ENCODE data around the gene UCN. TPM values are rescaled to one million over a fixed set of nuclear protein-coding genes. Genes with fewer than 3 reads are reported as not detected.

UCN gene
- total and polyA plus RNA-seq, 4 donors = 0.25 to 0.83 (median 0.42) TPM; not detected in 1

DNA sequence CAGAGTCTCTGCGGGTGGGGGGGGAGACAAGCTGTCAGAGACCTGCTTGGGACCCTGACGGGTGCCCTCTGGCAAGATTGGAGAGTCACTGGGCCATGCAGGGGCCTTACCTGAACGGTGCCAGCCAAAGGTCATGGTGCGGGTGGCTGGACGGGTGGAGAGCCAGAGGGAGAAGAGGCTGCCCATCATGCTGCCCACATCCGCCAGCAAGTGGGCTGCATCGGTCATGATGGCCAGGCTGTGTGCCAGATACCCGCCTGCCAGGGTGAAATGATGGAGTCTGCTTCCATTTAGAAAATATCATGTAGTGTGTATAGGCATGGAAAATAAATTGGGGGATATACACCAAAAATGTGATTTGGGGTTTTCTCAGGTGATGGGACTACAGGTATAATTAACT, 50.2 kb downstream of the UCN start:
- H3K9ac ChIP-seq (ENCODE audit: low read depth in 1 of 2, low read length in 2 of 2) = no peak overlapping the region
- no peaks in the 10 kb centered on the region for H3K9me3 ChIP-seq (ENCODE audit: control insufficient read depth in 4 of 4, low read length in 3 of 4)
- no peak overlapping the region for H3K4me3 ChIP-seq (ENCODE audit: low read depth in 1 of 3, low read length in 3 of 3)
- peaks cover 0 to 24% (median 0%) of the 10 kb centered on the region in 4 donors for H3K27me3 ChIP-seq (ENCODE audit: control insufficient read depth in 4 of 4, insufficient read depth in 4 of 4, low read length in 3 of 4)
- no peak overlapping the region for H3K27ac ChIP-seq (ENCODE audit: low read depth in 1 of 2, low read length in 2 of 2)
- no peak for DNase-seq (ENCODE audit: low spot score)
- peaks cover 0 to 14% (median 10%) of the 10 kb centered on the region in 4 donors for H3K4me1 ChIP-seq (ENCODE audit: control insufficient read depth in 4 of 4, insufficient read depth in 4 of 4, low read length in 3 of 4)
- 86% methylated on average over 8 of the region's 8 CpGs for WGBS
- no peaks in the 10 kb centered on the region for H3K36me3 ChIP-seq (ENCODE audit: control insufficient read depth in 4 of 4, insufficient read depth in 3 of 4, low read depth in 1 of 4, low read length in 3 of 4)
- TF ChIP-seq FOXA2 (IDR thresholded peaks at IDR 0.05) (no peak), HNF4A (conservative IDR thresholded peaks at IDR 0.05) (no peak), HNF4G (IDR thresholded peaks at IDR 0.05) (no peak), FOXA1 (IDR thresholded peaks at IDR 0.05) (no peak), NR2F2 (IDR thresholded peaks at IDR 0.05) (no peak), ZBTB33 (IDR thresholded peaks at IDR 0.05) (no peak), RAD21 (IDR thresholded peaks at IDR 0.05) (no peak), MAX (IDR thresholded peaks at IDR 0.05) (no peak), TAF1 (conservative IDR thresholded peaks at IDR 0.05) (no peak), GABPA (IDR thresholded peaks at IDR 0.05 in 1 of 2, conservative IDR thresholded peaks at IDR 0.05 in 1 of 2) (no peak), EGR1 (IDR thresholded peaks at IDR 0.05; ENCODE audit: low read depth in 2 of 2) (no peak), YY1 (IDR thresholded peaks at IDR 0.05) (no peak), RXRA (IDR thresholded peaks at IDR 0.05) (no peak), JUND (IDR thresholded peaks at IDR 0.05) (no peak), REST (IDR thresholded peaks at IDR 0.05) (no peak), SP1 (IDR thresholded peaks at IDR 0.05) (no peak)
- TF ChIP-seq, protein P1, sequence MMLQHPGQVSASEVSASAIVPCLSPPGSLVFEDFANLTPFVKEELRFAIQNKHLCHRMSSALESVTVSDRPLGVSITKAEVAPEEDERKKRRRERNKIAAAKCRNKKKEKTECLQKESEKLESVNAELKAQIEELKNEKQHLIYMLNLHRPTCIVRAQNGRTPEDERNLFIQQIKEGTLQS (IDR thresholded peaks at IDR 0.05) = no peak
- TF ChIP-seq, protein P2, sequence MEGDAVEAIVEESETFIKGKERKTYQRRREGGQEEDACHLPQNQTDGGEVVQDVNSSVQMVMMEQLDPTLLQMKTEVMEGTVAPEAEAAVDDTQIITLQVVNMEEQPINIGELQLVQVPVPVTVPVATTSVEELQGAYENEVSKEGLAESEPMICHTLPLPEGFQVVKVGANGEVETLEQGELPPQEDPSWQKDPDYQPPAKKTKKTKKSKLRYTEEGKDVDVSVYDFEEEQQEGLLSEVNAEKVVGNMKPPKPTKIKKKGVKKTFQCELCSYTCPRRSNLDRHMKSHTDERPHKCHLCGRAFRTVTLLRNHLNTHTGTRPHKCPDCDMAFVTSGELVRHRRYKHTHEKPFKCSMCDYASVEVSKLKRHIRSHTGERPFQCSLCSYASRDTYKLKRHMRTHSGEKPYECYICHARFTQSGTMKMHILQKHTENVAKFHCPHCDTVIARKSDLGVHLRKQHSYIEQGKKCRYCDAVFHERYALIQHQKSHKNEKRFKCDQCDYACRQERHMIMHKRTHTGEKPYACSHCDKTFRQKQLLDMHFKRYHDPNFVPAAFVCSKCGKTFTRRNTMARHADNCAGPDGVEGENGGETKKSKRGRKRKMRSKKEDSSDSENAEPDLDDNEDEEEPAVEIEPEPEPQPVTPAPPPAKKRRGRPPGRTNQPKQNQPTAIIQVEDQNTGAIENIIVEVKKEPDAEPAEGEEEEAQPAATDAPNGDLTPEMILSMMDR (IDR thresholded peaks at IDR 0.05; ENCODE audit: low read depth, low read length, missing input control) = no peak

Other genes starting within 250 kb of the UCN start
- 100 to 1,000 TPM in 1 of 2 donors, 10 to 100 TPM in 1; 94.8 to 186 TPM for gene OST4, start 236.8 kb downstream of the UCN start, total RNA-seq
- gene OST4, start 236.8 kb downstream of the UCN start, polyA plus RNA-seq = 100 to 1,000 TPM; 227 to 377 TPM
- gene EMILIN1, start 229.8 kb downstream of the UCN start, total RNA-seq = 10 to 100 TPM; 24.8 to 26.1 TPM
- 10 to 100 TPM in 1 of 2 donors, 1 to 10 TPM in 1; 3.4 to 23.1 TPM for gene EMILIN1, start 229.8 kb downstream of the UCN start, polyA plus RNA-seq
- gene KHK, start 221.7 kb downstream of the UCN start, total RNA-seq = 100 to 1,000 TPM in 1 of 2 donors, 10 to 100 TPM in 1; 26.1 to 152 TPM
- gene KHK, start 221.7 kb downstream of the UCN start, polyA plus RNA-seq = 100 to 1,000 TPM; 223 to 462 TPM
- gene CGREF1, start 189.3 kb downstream of the UCN start, total RNA-seq = 10 to 100 TPM in 1 of 2 donors, under 1 TPM in 1; 0.98 to 10.3 TPM
- 10 to 100 TPM; 13.0 to 16.1 TPM for gene CGREF1, start 189.3 kb downstream of the UCN start, polyA plus RNA-seq
- under 1 TPM; 0.09 to 0.67 TPM for gene ABHD1, start 184.6 kb downstream of the UCN start, total RNA-seq
- 1 to 10 TPM in 1 of 2 donors, under 1 TPM in 1; 0.54 to 2.0 TPM for gene ABHD1, start 184.6 kb downstream of the UCN start, polyA plus RNA-seq
- gene PREB, start 173.8 kb downstream of the UCN start, total RNA-seq = 10 to 100 TPM; 21.5 to 81.4 TPM
- 10 to 100 TPM; 40.3 to 98.4 TPM for gene PREB, start 173.8 kb downstream of the UCN start, polyA plus RNA-seq
- not detected for gene PRR30, start 169.0 kb downstream of the UCN start, total RNA-seq
- gene PRR30, start 169.0 kb downstream of the UCN start, polyA plus RNA-seq = not detected
- under 1 TPM; under 0.01 to 0.05 TPM for gene TCF23, start 159.4 kb downstream of the UCN start, total RNA-seq
- gene TCF23, start 159.4 kb downstream of the UCN start, polyA plus RNA-seq = under 1 TPM in 1 of 2 donors, not detected in 1; 0.02 TPM
- 10 to 100 TPM; 44.9 to 48.6 TPM for gene ATRAID, start 96.4 kb downstream of the UCN start, total RNA-seq
- gene ATRAID, start 96.4 kb downstream of the UCN start, polyA plus RNA-seq = 10 to 100 TPM; 49.3 to 77.5 TPM
- gene SLC5A6, start 96.2 kb downstream of the UCN start, total RNA-seq = 100 to 1,000 TPM in 1 of 2 donors, 10 to 100 TPM in 1; 12.5 to 100 TPM
- 100 to 1,000 TPM in 1 of 2 donors, 10 to 100 TPM in 1; 46.0 to 217 TPM for gene SLC5A6, start 96.2 kb downstream of the UCN start, polyA plus RNA-seq
- 10 to 100 TPM; 18.7 to 23.2 TPM for gene CAD, start 91.1 kb downstream of the UCN start, total RNA-seq
- gene CAD, start 91.1 kb downstream of the UCN start, polyA plus RNA-seq = 1 to 10 TPM; 6.3 to 8.4 TPM
- gene SLC30A3, start 45.4 kb downstream of the UCN start, total RNA-seq = not detected
- under 1 TPM in 1 of 2 donors, not detected in 1; 0.20 TPM for gene SLC30A3, start 45.4 kb downstream of the UCN start, polyA plus RNA-seq
- gene DNAJC5G, start 33.0 kb downstream of the UCN start, total RNA-seq = not detected
- gene DNAJC5G, start 33.0 kb downstream of the UCN start, polyA plus RNA-seq = not detected
- not detected for gene TRIM54, start 26.0 kb downstream of the UCN start, total RNA-seq
- gene TRIM54, start 26.0 kb downstream of the UCN start, polyA plus RNA-seq = under 1 TPM in 1 of 2 donors, not detected in 1; 0.03 TPM
- 10 to 100 TPM; 13.9 to 29.6 TPM for gene MPV17, start 14.7 kb upstream of the UCN start, total RNA-seq
- 10 to 100 TPM; 17.7 to 26.0 TPM for gene MPV17, start 14.7 kb upstream of the UCN start, polyA plus RNA-seq
- 10 to 100 TPM; 16.4 to 20.6 TPM for gene GTF3C2, start 48.3 kb upstream of the UCN start, total RNA-seq
- 10 to 100 TPM in 1 of 2 donors, 1 to 10 TPM in 1; 9.7 to 13.0 TPM for gene GTF3C2, start 48.3 kb upstream of the UCN start, polyA plus RNA-seq
- 10 to 100 TPM; 10.5 to 18.9 TPM for gene EIF2B4, start 61.9 kb upstream of the UCN start, total RNA-seq
- gene EIF2B4, start 61.9 kb upstream of the UCN start, polyA plus RNA-seq = 10 to 100 TPM; 22.6 to 25.8 TPM
- gene SNX17, start 62.2 kb upstream of the UCN start, total RNA-seq = 10 to 100 TPM; 53.7 to 65.3 TPM
- 10 to 100 TPM; 57.7 to 60.5 TPM for gene SNX17, start 62.2 kb upstream of the UCN start, polyA plus RNA-seq
- gene ZNF513, start 72.3 kb upstream of the UCN start, total RNA-seq = 1 to 10 TPM; 7.9 to 9.3 TPM
- gene ZNF513, start 72.3 kb upstream of the UCN start, polyA plus RNA-seq = 10 to 100 TPM in 1 of 2 donors, 1 to 10 TPM in 1; 2.9 to 11.2 TPM
- 10 to 100 TPM; 28.9 to 45.5 TPM for gene PPM1G, start 101.1 kb upstream of the UCN start, total RNA-seq
- gene PPM1G, start 101.1 kb upstream of the UCN start, polyA plus RNA-seq = 10 to 100 TPM; 26.4 to 37.3 TPM
- 10 to 100 TPM; 51.5 to 56.9 TPM for gene NRBP1, start 120.2 kb upstream of the UCN start, total RNA-seq
- 10 to 100 TPM; 34.3 to 40.5 TPM for gene NRBP1, start 120.2 kb upstream of the UCN start, polyA plus RNA-seq
- gene KRTCAP3, start 133.9 kb upstream of the UCN start, total RNA-seq = 1 to 10 TPM; 1.8 to 2.8 TPM
- 10 to 100 TPM in 1 of 2 donors, 1 to 10 TPM in 1; 6.7 to 12.7 TPM for gene KRTCAP3, start 133.9 kb upstream of the UCN start, polyA plus RNA-seq
- 1 to 10 TPM; 9.7 to 9.8 TPM for gene IFT172, start 181.3 kb upstream of the UCN start, total RNA-seq
- 1 to 10 TPM; 2.6 to 2.9 TPM for gene IFT172, start 181.3 kb upstream of the UCN start, polyA plus RNA-seq
- gene FNDC4, start 186.8 kb upstream of the UCN start, total RNA-seq = 10 to 100 TPM; 11.4 to 51.0 TPM
- 100 to 1,000 TPM in 1 of 2 donors, 10 to 100 TPM in 1; 32.6 to 165 TPM for gene FNDC4, start 186.8 kb upstream of the UCN start, polyA plus RNA-seq
- 100 to 1,000 TPM in 1 of 2 donors, 1 to 10 TPM in 1; 9.6 to 173 TPM for gene GCKR, start 188.4 kb upstream of the UCN start, total RNA-seq
- gene GCKR, start 188.4 kb upstream of the UCN start, polyA plus RNA-seq = 10 to 100 TPM; 71.0 to 87.8 TPM

Data from liver (tissue), 9 donors.